ENCODE results near the gene GRIA1.

DNA sequence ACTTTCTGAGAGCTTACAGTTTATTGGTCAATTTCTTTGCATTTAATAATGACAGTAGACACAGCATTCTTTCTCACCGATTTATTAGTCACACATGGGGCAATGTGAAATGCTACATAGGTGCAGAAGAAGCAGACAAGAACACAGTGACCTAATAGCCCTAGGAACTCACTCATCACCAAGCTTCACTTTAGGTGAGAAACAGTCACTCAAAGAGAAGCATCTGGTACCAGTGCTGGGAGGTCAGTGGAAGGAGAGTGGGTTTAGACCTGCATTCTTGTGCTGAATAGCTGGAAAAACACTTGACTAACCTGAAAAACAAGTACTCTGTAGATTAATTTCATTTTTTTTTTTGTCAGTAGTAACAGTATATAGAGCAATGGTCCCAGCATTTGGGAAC is 179.6 kb downstream of the GRIA1 start:
- TF ChIP-seq, protein P1, sequence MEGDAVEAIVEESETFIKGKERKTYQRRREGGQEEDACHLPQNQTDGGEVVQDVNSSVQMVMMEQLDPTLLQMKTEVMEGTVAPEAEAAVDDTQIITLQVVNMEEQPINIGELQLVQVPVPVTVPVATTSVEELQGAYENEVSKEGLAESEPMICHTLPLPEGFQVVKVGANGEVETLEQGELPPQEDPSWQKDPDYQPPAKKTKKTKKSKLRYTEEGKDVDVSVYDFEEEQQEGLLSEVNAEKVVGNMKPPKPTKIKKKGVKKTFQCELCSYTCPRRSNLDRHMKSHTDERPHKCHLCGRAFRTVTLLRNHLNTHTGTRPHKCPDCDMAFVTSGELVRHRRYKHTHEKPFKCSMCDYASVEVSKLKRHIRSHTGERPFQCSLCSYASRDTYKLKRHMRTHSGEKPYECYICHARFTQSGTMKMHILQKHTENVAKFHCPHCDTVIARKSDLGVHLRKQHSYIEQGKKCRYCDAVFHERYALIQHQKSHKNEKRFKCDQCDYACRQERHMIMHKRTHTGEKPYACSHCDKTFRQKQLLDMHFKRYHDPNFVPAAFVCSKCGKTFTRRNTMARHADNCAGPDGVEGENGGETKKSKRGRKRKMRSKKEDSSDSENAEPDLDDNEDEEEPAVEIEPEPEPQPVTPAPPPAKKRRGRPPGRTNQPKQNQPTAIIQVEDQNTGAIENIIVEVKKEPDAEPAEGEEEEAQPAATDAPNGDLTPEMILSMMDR (IDR thresholded peaks at IDR 0.05), result no peak
- TF ChIP-seq EZH2 (IDR thresholded peaks at IDR 0.05; ENCODE audit: borderline replicate concordance, insufficient read depth, low read depth, low read length, poor library complexity, severe bottlenecking), result no peak

All from B cell (primary cell).